Kidney epithelial cell (primary cell): ENCODE data around the gene NCKAP5. TPM values are rescaled to one million over a fixed set of nuclear protein-coding genes. Genes with fewer than 3 reads are reported as not detected.

Experiments
- DNase-seq: peaks from one replicate; pipeline ENCODE4 v3.0.0-alpha.2; 2010; ENCODE audit warnings: low read depth
- H3K27me3 ChIP-seq: 2 replicates; pipeline ENCODE4 v1.6.0; 2011; ENCODE audit warnings: low read length; ENCODE audit not compliant: control insufficient read depth, insufficient read depth
- H3K36me3 ChIP-seq: 2 replicates; pipeline ENCODE4 v1.5.1; 2011; ENCODE audit warnings: low read length; ENCODE audit not compliant: control insufficient read depth, insufficient read depth
- H3K4me3 ChIP-seq: 2 replicates; pipeline ENCODE4 v1.5.1; 2011; ENCODE audit warnings: low read depth, mild to moderate bottlenecking, control low read depth, low read length
- total RNA-seq: library from RNA; depleted of rRNA; stranded (reverse); fragments of >200 nt; gene quantifications from 2 replicates; pipeline ENCODE4 v1.2.3, GENCODE V29; 2015
- TF ChIP-seq, protein P1 (sequence below): IDR thresholded peaks from 2 replicates; pipeline ENCODE4 v1.5.1; 2011; ENCODE audit warnings: mild to moderate bottlenecking, moderate library complexity, low read length, control low read depth, inconsistent platforms; ENCODE audit not compliant: insufficient read depth, poor library complexity, severe bottlenecking

Gene NCKAP5
- total RNA-seq, 1 donor from 2014 or later: 0.33 TPM

DNA sequence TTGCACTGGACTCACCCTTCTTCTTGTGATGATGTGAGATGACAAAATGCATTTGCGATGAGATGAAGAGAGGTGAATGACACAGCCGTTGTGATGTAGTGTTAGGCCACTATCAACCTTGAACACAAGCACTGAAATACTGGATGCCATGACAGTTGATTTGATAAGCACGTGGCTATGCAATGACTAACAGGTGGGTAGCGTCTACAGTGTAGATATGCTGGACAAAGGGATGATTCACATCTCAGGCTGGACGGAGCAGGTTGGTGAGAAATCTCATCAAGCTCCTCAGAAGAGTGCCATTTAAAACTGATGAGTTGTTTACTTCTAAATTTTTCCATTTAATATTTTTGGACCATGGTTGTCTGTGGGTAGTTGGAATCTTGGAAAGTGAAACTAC, 522.5 kb downstream of the NCKAP5 start:
- Histone ChIP-seq H3K4me3 (no peak overlapping the region), H3K27me3 (no peaks in the 10 kb centered on the region), H3K36me3 (no peaks in the 10 kb centered on the region)
- no peak for DNase-seq
- TF ChIP-seq, protein P1, sequence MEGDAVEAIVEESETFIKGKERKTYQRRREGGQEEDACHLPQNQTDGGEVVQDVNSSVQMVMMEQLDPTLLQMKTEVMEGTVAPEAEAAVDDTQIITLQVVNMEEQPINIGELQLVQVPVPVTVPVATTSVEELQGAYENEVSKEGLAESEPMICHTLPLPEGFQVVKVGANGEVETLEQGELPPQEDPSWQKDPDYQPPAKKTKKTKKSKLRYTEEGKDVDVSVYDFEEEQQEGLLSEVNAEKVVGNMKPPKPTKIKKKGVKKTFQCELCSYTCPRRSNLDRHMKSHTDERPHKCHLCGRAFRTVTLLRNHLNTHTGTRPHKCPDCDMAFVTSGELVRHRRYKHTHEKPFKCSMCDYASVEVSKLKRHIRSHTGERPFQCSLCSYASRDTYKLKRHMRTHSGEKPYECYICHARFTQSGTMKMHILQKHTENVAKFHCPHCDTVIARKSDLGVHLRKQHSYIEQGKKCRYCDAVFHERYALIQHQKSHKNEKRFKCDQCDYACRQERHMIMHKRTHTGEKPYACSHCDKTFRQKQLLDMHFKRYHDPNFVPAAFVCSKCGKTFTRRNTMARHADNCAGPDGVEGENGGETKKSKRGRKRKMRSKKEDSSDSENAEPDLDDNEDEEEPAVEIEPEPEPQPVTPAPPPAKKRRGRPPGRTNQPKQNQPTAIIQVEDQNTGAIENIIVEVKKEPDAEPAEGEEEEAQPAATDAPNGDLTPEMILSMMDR: no peak

DNA sequence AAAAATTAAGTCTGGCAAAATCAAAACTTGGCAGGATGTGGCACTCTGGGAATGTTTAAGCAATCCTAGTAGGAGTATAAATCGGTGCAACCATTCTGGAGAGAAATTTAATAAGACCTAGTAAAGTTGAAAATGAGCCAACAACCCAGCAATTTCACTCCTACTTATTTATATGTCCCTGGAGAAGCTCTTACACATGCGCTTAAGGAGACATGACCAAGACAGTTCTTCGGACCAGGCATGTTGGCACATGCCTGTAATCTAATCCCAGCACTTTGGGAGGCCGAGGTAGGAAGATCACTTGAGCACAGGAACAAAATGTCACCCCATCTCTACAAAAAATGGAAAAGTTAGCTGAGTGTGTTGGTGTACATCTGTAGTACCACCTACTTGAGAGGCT, 523.7 kb downstream of the NCKAP5 start:
- TF ChIP-seq, protein P1: no peak
- Histone ChIP-seq H3K27me3 (no peaks in the 10 kb centered on the region), H3K4me3 (no peak overlapping the region), H3K36me3 (no peaks in the 10 kb centered on the region)
- DNase-seq: no peak

DNA sequence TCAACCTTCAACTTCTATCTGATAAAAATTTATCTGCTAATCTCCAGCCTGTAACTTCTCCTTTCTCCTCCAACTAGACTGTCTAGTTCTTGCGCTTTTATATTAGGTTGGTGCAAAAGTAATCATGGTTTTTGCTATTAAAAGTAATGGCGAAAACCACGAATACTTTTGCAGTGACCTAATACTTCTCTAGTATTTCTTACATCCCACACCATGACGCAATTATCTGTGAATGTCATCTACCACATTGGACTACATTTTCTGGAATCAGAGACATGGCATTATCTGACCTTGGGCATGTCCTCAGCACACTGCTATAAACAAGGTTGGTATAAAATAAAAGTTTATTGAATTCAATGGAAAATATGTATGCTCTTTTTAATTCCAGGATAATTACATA, 528.1 kb downstream of the NCKAP5 start:
- Histone ChIP-seq H3K27me3 (no peaks in the 10 kb centered on the region), H3K4me3 (no peak overlapping the region), H3K36me3 (no peaks in the 10 kb centered on the region)
- DNase-seq: no peak
- TF ChIP-seq, protein P1: no peak

DNA sequence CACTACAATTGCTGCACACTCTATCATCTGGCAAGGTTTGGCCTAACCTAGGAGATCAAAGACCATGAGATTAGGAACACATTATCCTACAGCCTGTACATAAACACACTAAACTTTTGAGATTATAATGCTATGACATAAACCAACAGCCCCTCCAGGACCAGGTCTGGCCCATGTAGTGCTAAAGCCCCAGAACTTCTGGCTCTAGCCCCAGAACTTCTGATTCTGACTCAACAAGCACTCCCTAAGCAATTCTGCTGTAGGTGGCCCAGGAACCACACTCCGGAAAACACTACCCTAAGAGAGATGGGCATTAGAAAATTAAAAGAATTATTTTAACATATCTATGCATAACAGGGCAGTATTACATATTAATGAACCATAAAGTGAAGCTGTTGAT, 528.7 kb downstream of the NCKAP5 start:
- Histone ChIP-seq H3K27me3 (no peaks in the 10 kb centered on the region), H3K4me3 (no peak overlapping the region), H3K36me3 (no peaks in the 10 kb centered on the region)
- no peak for DNase-seq
- TF ChIP-seq, protein P1: no peak

DNA sequence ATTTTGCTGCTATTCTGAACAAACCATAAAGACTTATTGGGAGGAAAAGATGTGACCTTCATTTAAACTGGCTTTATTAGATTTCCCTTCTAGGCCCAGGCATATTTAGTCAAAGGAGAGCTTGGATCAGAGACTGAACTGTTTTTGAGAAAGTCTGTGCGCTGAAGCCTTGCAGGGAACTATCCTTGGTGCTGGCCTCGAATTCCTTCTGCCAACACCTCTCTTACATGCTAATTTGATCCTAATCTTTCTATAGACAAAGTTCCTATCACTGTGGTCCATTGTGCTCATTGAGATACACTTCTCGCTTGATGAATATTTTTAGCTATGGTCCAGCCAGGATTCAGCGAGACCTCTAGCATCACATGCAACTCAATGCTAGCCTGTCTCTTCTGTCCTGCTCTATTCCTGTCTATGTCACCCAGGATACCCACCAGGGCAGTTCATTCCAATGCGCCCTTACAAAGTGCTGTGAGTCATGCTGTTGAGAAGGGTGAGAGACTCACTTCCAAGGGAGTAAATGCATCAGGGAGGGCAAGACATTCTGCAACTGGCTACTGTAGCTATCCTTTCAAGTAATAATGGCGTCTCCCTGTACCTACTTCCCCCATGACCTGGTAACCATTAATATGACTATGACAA, 541.6 kb downstream of the NCKAP5 start:
- H3K36me3 ChIP-seq: no peaks in the 10 kb centered on the region
- no peak overlapping the region for H3K4me3 ChIP-seq

DNA sequence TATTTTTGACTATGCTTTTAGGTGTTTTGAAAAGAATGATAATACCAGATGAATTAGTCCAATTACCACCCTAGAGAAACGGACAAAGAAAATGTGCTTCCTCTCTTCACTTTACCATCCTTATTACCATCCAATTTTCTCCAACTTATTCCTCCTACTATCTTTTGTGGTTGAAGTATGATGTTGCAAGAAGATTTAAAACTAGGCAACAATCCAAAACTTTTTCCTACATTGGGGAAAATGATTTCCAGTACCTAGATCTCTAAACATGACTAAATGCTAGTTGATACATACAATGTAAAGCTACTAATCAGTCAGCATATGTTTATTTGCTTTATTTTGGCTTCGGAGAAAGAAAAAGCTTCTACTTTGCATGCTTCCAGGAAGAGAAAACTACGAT, 543.3 kb downstream of the NCKAP5 start:
- H3K36me3 ChIP-seq: no peaks in the 10 kb centered on the region
- no peaks in the 10 kb centered on the region for H3K27me3 ChIP-seq
- no peak for DNase-seq
- no peak overlapping the region for H3K4me3 ChIP-seq
- TF ChIP-seq, protein P1: no peak

More for the DNA sequence above, 541.6 kb downstream of the NCKAP5 start:
- no peaks in the 10 kb centered on the region for H3K27me3 ChIP-seq
- DNase-seq: no peak
- TF ChIP-seq, protein P1: no peak
